Measurements from ENCODE around the gene CSH1. TPM values are rescaled to one million over a fixed set of nuclear protein-coding genes. Genes with fewer than 3 reads are reported as not detected.

CSH1 gene
- total RNA-seq, 2 experiments from 2014 or later, result not detected

- no peaks in the 10 kb centered on the region for H3K27me3 Mint-ChIP-seq
- H3K4me3 ChIP-seq (ENCODE audit: low read length), result no peak overlapping the region
- peaks cover 22% of the 10 kb centered on the region for H3K4me1 ChIP-seq (ENCODE audit: insufficient read depth, low read length)
- DNase-seq (no peak), ATAC-seq (ENCODE audit: poor library complexity) (no peak)
- ChIA-PET CTCF (no interaction called here), POLR2A (no interaction called here)
- no peaks in the 10 kb centered on the region for H3K36me3 Mint-ChIP-seq (ENCODE audit: low read depth)
- no peak overlapping the region for H3K27ac Mint-ChIP-seq
- peaks cover 29% of the 10 kb centered on the region for H3K4me1 Mint-ChIP-seq (ENCODE audit: low read depth)
- no peak for TF ChIP-seq CTCF (IDR thresholded peaks at IDR 0.05)
- no peaks in the 10 kb centered on the region for H3K9me3 Mint-ChIP-seq
- H3K4me3 Mint-ChIP-seq, result no peak overlapping the region
- H3K9me3 ChIP-seq (ENCODE audit: control insufficient read depth in 1 of 2, insufficient read depth in 1 of 2, low read length in 2 of 2), result no peaks in the 10 kb centered on the region
- H3K27me3 ChIP-seq (ENCODE audit: control insufficient read depth in 1 of 2, insufficient read depth in 2 of 2, low read length in 2 of 2), result no peaks in the 10 kb centered on the region
- no peak overlapping the region for H3K27ac ChIP-seq (ENCODE audit: low read depth in 1 of 2, low read length in 2 of 2)
- intact Hi-C loops (cut with DNase I, micrococcal nuclease), result no loop called here
- H3K36me3 ChIP-seq (ENCODE audit: insufficient read depth, low read length), result no peaks in the 10 kb centered on the region
These were observed 47.4 kb upstream of the CSH1 start for GRCh38 chr17:63943745-63944144.

- TF ChIP-seq CTCF (IDR thresholded peaks at IDR 0.05), result no peak
These were observed 46.1 kb upstream of the CSH1 start for GRCh38 chr17:63942309-63942985.

DNA sequence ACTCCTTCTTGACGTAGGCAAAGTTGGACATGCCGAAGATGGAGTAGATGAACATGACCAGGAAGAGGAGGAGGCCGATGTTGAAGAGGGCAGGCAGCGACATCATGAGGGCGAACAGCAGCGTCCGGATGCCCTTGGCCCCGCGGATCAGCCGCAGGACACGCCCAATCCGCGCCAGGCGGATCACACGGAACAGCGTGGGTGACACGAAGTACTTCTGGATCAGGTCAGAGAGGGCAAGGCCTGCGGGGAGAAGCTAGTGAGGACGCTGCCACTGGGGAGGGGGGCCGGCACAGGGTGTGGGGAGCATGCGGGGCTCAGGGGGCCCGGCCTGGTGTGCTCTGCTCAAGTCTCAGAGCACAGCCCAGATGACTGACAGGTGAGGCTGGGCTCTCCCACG is 45.4 kb upstream of the CSH1 start:
- Mint-ChIP-seq H3K27me3 (no peaks in the 10 kb centered on the region), H3K4me1 (ENCODE audit: low read depth) (peaks cover 29% of the 10 kb centered on the region), H3K9me3 (no peaks in the 10 kb centered on the region), H3K4me3 (no peak overlapping the region), H3K27ac (no peak overlapping the region), H3K36me3 (ENCODE audit: low read depth) (no peaks in the 10 kb centered on the region)
- no peak for TF ChIP-seq CTCF (IDR thresholded peaks at IDR 0.05)
- ATAC-seq (ENCODE audit: poor library complexity) (no peak), DNase-seq (no peak)
- Histone ChIP-seq H3K4me1 (ENCODE audit: insufficient read depth, low read length) (peaks cover 13% of the 10 kb centered on the region), H3K4me3 (ENCODE audit: low read length) (no peak overlapping the region), H3K27ac (ENCODE audit: low read depth in 1 of 2, low read length in 2 of 2) (no peak overlapping the region), H3K27me3 (ENCODE audit: control insufficient read depth in 1 of 2, insufficient read depth in 2 of 2, low read length in 2 of 2) (no peaks in the 10 kb centered on the region), H3K9me3 (ENCODE audit: control insufficient read depth in 1 of 2, insufficient read depth in 1 of 2, low read length in 2 of 2) (no peaks in the 10 kb centered on the region), H3K36me3 (ENCODE audit: insufficient read depth, low read length) (no peaks in the 10 kb centered on the region)
- ChIA-PET POLR2A (no interaction called here), CTCF (no interaction called here)
- intact Hi-C loops (cut with DNase I, micrococcal nuclease), result no loop called here

More at GRCh38 chr17:63942309-63942985, 46.1 kb upstream of the CSH1 start:
- H3K9me3 ChIP-seq (ENCODE audit: control insufficient read depth in 1 of 2, insufficient read depth in 1 of 2, low read length in 2 of 2), result no peaks in the 10 kb centered on the region
- Mint-ChIP-seq H3K27me3 (no peaks in the 10 kb centered on the region), H3K4me3 (no peak overlapping the region), H3K36me3 (ENCODE audit: low read depth) (no peaks in the 10 kb centered on the region), H3K4me1 (ENCODE audit: low read depth) (peaks cover 30% of the 10 kb centered on the region), H3K9me3 (no peaks in the 10 kb centered on the region), H3K27ac (no peak overlapping the region)
- no peaks in the 10 kb centered on the region for H3K27me3 ChIP-seq (ENCODE audit: control insufficient read depth in 1 of 2, insufficient read depth in 2 of 2, low read length in 2 of 2)
- no peak overlapping the region for H3K27ac ChIP-seq (ENCODE audit: low read depth in 1 of 2, low read length in 2 of 2)
- ChIA-PET CTCF (no interaction called here), POLR2A (no interaction called here)
- ATAC-seq (ENCODE audit: poor library complexity), result no peak
- no peak overlapping the region for H3K4me3 ChIP-seq (ENCODE audit: low read length)
- intact Hi-C loops (cut with DNase I, micrococcal nuclease), result no loop called here
- no peaks in the 10 kb centered on the region for H3K36me3 ChIP-seq (ENCODE audit: insufficient read depth, low read length)
- DNase-seq, result no peak
- peaks cover 19% of the 10 kb centered on the region for H3K4me1 ChIP-seq (ENCODE audit: insufficient read depth, low read length)

Data from CD4-positive, alpha-beta T cell (primary cell).